Right renal cortex interstitium (tissue), 3 donors: ENCODE data around the gene CIB2. TPM values are rescaled to one million over a fixed set of nuclear protein-coding genes. Genes with fewer than 3 reads are reported as not detected.
"Not testable (repeated sequence)": the region's sequence is repeated elsewhere in the genome, so short reads cannot be mapped to it uniquely, and the experiment has no call there.

ENCODE experiments used
- DNase-seq, 3 donors: peaks; one replicate each; pipeline ENCODE4 v3.0.0-alpha.2; 2013; ENCODE audit warnings: low read depth in 3 of 3, low spot score in 2 of 3
- polyA plus RNA-seq, 3 donors: library from polyadenylated mRNA; unstranded; fragments of 120-200 nt; gene quantifications; one replicate each; pipeline ENCODE4 v1.2.1, GENCODE V29; 2013; ENCODE audit not compliant: insufficient read length in 3 of 3

Gene CIB2
- polyA plus RNA-seq = 10 to 100 TPM; 28.2 to 33.0 (median 30.0) TPM

GRCh38 chr15:78131295-78132061 is at the start of gene CIB2:
Gene CIB2, minus strand, starts transcription at chr15:78131445. Its CDS starts 230 bp downstream, at chr15:78131215.
- peak in 1 of 3 donors; percentile 75 for DNase-seq

- DNase-seq = no peak
These were observed 48.7 kb upstream of the CIB2 start for GRCh38 chr15:78179906-78180305.

GRCh38 chr15:78179286-78179840 is 48.1 kb upstream of the CIB2 start:
- DNase-seq = no peak

GRCh38 chr15:78178064-78178463 is 46.8 kb upstream of the CIB2 start:
- DNase-seq = no peak

GRCh38 chr15:78177447-78177873 is 46.2 kb upstream of the CIB2 start:
- peak in 1 of 3 donors; percentile 10 for DNase-seq

- no peak for DNase-seq
These were observed 44.1 kb upstream of the CIB2 start for GRCh38 chr15:78175330-78175729.

- no peak for DNase-seq
These were observed 43.2 kb upstream of the CIB2 start for GRCh38 chr15:78174401-78174800.

GRCh38 chr15:78171864-78172472 is 40.7 kb upstream of the CIB2 start:
- no peak for DNase-seq

GRCh38 chr15:78170848-78171773 is 39.9 kb upstream of the CIB2 start:
- no peak for DNase-seq

GRCh38 chr15:78168608-78169007 is 37.4 kb upstream of the CIB2 start:
- DNase-seq = no peak

- no peak for DNase-seq
These were observed 36.1 kb upstream of the CIB2 start for GRCh38 chr15:78167227-78167888.

- DNase-seq = no peak
These were observed 32.8 kb upstream of the CIB2 start for GRCh38 chr15:78164010-78164409.

- DNase-seq = no peak
These were observed 30.8 kb upstream of the CIB2 start for GRCh38 chr15:78162038-78162437.

GRCh38 chr15:78159395-78159794 is 28.1 kb upstream of the CIB2 start:
- no peak for DNase-seq

GRCh38 chr15:78157203-78157602 is 26.0 kb upstream of the CIB2 start:
- no peak for DNase-seq

GRCh38 chr15:78156653-78157052 is 25.4 kb upstream of the CIB2 start:
- no peak for DNase-seq

GRCh38 chr15:78155355-78155939 is 24.2 kb upstream of the CIB2 start:
- DNase-seq = no peak

GRCh38 chr15:78154955-78155354 is 23.7 kb upstream of the CIB2 start:
- no peak for DNase-seq

- DNase-seq = not testable (repeated sequence)
These were observed 19.8 kb upstream of the CIB2 start for GRCh38 chr15:78151075-78151474.
